HG03039 (cell line): ENCODE measurements around the gene CASP3.
"Not testable (repeated sequence)": the region's sequence is repeated elsewhere in the genome, so short reads cannot be mapped to it uniquely, and the experiment has no call there.

Experiments used
- ATAC-seq: cut with Tn5 transposase; IDR thresholded peaks from one replicate; pipeline ENCODE4 v1.9.1; 2021; ENCODE audit warnings: mild to moderate bottlenecking, moderate library complexity; ENCODE audit not compliant: unreplicated experiment

Gene CASP3

GRCh38 chr4:184636144-184636543, 13.1 kb downstream of the CASP3 start:
- no peak for ATAC-seq

- no peak for ATAC-seq
Measured at GRCh38 chr4:184635381-184635780, 13.9 kb downstream of the CASP3 start.

- no peak for ATAC-seq
Measured at GRCh38 chr4:184632842-184633241, 16.4 kb downstream of the CASP3 start.

- no peak for ATAC-seq
Measured at GRCh38 chr4:184628103-184628502, 21.1 kb downstream of the CASP3 start.

- not testable (repeated sequence) for ATAC-seq
Measured at GRCh38 chr4:184625783-184626596, 23.3 kb downstream of the CASP3 start.

- no peak for ATAC-seq
Measured at GRCh38 chr4:184624972-184625554, 24.2 kb downstream of the CASP3 start.

GRCh38 chr4:184624504-184624903, 24.7 kb downstream of the CASP3 start:
- ATAC-seq = not testable (repeated sequence)

GRCh38 chr4:184621518-184621917, 27.7 kb downstream of the CASP3 start:
- no peak for ATAC-seq

GRCh38 chr4:184620212-184620867, 28.9 kb downstream of the CASP3 start:
- no peak for ATAC-seq

GRCh38 chr4:184617600-184618196, 31.5 kb downstream of the CASP3 start:
- no peak for ATAC-seq

GRCh38 chr4:184616633-184617551, 32.4 kb downstream of the CASP3 start:
- peak; percentile 72 for ATAC-seq

- ATAC-seq = not testable (repeated sequence)
Measured at GRCh38 chr4:184616168-184616567, 33.1 kb downstream of the CASP3 start.

GRCh38 chr4:184614509-184614908, 34.7 kb downstream of the CASP3 start:
- no peak for ATAC-seq

GRCh38 chr4:184613405-184613804, 35.8 kb downstream of the CASP3 start:
- no peak for ATAC-seq

- no peak for ATAC-seq
Measured at GRCh38 chr4:184612074-184612473, 37.2 kb downstream of the CASP3 start.

- not testable (repeated sequence) for ATAC-seq
Measured at GRCh38 chr4:184607429-184607828, 41.8 kb downstream of the CASP3 start.

GRCh38 chr4:184602857-184603256, 46.4 kb downstream of the CASP3 start:
- not testable (repeated sequence) for ATAC-seq

GRCh38 chr4:184600982-184601381, 48.3 kb downstream of the CASP3 start:
- not testable (repeated sequence) for ATAC-seq

- no peak for ATAC-seq
Measured at GRCh38 chr4:184599492-184600135, 49.6 kb downstream of the CASP3 start.
